HG02981 (cell line): ENCODE results near the gene NGDN.

ENCODE experiments used
- ATAC-seq: cut with Tn5 transposase; IDR thresholded peaks from one replicate; pipeline ENCODE4 v1.9.1; 2021; ENCODE audit warnings: mild to moderate bottlenecking, moderate library complexity; ENCODE audit not compliant: unreplicated experiment

NGDN gene

DNA sequence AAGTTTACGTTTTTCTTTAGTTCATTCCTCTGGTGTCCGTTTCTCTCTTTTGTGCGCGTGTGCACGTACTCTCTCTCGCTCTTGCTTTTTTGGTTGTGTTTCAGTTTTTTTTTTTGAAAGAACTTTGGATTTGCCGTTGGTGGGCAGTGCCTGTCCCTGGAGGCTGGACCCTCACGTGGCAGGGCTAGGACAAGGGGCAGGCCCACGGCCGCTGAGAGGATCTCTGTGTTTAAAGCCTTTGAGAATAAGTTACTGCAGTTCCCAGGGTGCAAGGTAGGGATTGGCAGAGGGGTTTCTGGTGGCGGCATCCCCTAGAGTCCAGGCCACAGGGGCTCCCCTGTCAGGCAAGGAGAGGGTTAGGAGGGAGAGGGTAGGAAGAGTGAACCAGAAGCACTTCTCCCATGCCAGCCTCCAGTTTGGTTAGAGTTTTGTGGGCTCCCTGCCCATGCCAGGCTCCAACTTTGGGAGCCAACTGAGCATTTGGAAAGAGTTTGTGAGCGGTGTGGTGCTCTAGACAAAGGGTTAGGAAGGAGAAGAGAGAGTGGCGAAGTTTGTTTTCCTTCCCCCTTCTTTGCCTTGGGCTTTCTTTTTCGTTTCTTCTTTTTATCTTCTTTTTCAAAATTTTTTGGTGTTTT lies 51.5 kb downstream of the NGDN start:
- no peak for ATAC-seq

DNA sequence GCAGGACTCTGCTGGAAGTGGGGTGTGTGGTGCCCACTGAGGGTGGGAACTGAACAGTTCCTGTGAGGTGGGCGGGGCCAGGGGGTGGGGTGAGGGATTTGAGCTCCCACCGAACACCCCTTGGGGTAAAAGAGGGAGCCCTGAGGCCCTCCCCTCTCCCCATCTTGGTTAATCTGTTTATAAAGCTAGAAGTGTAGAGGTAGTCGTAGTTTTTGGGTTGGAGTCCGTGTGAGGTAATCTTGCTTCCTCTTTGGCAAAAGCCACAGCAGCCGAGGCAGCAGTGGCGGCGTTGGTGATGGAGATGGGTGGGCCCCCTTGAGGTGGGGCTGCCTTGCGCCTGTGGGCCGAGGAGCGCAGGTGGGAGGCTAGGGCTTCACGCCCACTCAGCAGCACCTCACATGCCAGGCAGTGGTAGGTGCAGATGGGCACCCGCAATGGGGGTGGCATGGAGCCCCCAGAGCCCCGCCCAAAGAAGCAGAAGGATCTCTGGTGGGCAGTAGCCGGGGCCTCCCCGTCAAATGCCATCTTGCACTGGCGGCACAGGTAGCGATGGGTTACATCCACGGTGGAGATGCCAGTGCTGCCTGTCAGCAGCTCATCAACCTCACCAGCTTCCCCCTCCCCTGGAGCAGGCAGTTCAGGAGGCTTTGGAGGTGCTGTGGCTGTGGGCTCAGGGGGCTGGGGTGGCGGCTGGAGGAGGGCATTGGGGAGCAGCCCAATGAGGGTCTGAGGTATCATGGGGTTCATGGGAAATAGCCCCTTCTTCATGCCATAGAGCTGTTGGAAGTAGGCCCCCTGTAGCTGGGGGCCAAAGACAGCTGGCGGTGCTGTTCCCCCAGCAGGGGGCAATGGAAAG lies 52.5 kb downstream of the NGDN start:
- no peak for ATAC-seq

DNA sequence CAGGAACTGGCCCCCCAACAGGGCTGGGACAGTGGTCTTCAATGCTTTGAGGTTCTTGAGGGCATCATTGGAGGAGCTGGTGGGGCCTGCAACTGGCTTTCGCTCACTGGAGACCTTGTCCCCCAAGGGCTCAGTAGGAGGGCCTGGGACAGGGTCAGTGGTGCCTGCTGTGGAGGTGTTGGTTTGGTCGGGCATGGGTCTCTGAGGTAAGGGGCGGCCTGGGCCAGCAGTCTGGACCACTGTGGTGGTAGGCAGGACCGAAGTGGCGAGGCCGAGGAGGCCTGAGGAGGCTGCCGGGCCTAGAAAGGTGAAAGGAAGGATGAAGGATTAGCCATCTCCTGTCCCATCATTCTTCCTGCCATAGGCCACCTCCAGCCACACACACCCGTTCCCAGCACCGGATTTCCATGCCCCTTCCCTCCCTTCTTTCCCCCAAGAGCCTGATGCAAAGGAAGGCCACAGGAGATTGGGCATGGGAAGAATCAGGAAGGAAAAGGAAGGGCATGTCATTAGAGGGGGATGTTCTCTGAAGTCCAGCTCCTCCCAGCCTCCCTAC lies 53.2 kb downstream of the NGDN start:
- no peak for ATAC-seq

DNA sequence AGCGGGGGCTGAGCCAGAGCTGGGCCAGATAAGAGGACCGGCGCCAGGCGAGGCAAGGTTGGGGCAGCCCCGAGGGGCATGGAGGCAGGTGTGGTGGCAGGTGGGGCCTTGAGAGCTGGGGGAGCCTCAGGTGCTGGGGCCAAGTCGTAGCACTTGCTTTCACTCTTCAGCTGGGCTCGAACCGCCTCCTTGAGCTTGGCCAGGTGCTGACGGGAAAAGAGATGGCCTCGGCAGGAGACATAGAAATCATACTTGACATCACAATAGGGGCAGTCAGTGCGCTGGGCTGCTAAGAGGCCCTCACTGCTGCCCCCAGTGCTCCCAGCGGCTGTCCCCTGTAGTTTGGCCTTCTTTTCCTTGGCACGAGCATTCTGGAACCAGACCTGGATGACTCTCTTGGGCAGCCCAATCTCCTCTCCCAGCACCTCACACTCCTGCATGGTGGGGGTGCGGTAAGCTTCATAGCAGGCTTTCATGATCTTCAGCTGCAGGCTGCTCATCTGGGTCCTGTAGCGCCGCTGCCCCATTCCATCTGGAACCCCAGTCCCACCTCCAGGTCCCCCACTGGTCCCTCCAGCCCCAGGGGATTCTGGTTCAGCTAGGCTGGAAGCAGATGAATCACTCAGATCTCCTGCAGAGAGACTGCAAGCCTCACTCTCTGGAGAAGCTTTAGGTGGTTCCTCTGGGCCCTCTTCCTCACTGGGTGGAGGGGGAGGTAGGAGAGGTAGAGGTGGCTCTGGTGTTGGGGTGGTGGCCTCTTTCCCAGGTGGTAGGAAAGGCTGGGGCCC lies 53.9 kb downstream of the NGDN start:
- ATAC-seq, result no peak

DNA sequence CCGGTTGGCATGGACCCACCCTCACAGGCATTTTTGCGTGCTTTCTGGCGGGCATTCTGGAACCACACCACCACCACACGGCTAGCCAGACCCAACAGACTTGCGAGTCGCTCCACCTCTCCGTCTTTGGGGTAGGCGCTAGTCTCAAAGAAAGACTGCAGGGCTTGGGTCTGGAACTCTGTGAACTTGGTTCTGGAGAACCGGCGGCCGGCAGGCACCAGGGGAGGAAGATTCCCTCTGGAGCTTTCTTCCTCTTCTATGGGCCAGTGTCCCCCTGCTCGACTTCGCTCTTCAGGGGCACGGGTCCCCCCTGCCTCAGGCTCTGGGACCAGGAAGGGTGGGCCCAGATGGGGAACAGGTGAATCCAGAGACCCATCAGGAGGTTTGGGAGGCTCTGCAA lies 55.5 kb downstream of the NGDN start:
- ATAC-seq, result no peak

DNA sequence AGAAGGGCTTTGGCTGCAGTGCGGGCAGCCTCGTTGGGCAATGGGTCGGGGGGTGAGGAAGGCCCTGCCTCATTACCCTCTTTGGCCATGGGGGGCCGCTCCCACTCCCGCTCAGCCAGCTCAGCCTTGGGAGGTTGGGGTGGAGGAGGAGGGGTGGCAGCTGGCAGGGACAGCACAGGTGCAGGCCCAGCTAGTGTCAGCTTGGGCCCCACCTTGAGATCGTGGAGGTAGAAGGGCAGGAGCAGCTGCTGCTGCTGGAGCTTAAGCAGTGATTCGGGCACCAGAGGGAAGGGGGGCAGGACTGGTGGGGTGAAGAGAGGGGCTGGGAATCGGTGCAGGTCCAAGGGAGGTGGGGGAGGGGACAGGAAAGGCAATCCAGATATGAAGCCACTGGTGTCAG lies 56.1 kb downstream of the NGDN start:
- no peak for ATAC-seq
